ENCODE measurements around the gene UBQLN1. TPM values are rescaled to one million over a fixed set of nuclear protein-coding genes. Genes with fewer than 3 reads are reported as not detected.

UBQLN1 gene
- total and polyA plus RNA-seq, 9 of the 15 experiments (the other 6 are each of a cell fraction or from before 2014, with no cell fraction given): 7.5 to 120 (median 52.8) TPM

DNA sequence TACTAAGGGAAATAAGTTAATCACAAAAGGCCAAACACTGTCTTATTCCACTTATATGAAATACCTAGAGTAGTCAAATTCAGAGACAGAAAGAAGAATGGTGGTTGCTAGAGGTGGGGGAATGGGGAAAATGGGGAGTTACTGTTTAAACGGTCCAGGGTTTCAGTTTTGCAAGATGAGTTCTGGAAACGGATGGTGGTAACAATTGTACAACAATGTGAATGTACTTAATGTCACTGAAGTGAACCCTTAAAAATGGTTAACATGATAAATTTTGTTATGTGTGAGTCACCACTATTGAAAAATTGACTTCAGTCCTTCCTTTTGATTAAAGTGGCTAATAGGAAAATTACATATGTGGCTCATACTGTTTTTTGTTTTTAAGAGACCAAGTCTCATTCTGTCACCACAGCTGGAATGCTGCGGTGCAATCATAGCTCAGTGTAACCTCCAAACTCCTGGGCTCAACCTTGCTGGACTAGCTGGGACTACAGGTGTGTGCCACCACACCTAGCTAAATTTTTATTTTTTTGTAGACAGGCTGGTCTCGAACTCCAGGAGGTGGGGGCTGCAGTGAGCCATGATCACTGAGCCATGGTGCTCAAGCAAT lies 8.7 kb downstream of the UBQLN1 start:
- Histone ChIP-seq H3K9me1 (ENCODE audit: control insufficient read depth, insufficient read depth, low read length) (no peaks in the 10 kb centered on the region), H3K27me3 (ENCODE audit: control insufficient read depth in 2 of 2, insufficient read depth in 2 of 2, low read length in 2 of 2) (no peaks in the 10 kb centered on the region), H3K4me1 (replicated peaks in 1 of 2; ENCODE audit: control insufficient read depth in 2 of 2, insufficient read depth in 2 of 2, low read length in 2 of 2) (peaks cover 0 to 3% of the 10 kb centered on the region in 2 experiments; a peak in 2 of 5 replicates), H3K4me2 (ENCODE audit: insufficient read depth, low read length) (no peak overlapping the region), H3K9me3 (replicated peaks; ENCODE audit: control insufficient read depth, insufficient read depth, low read depth, low read length) (no peaks in the 10 kb centered on the region), H3K4me3 (no peak overlapping the region), H3K36me3 (ENCODE audit: control insufficient read depth, insufficient read depth, low read length) (peaks cover 19% of the 10 kb centered on the region), H2AFZ (ENCODE audit: low read depth, low read length) (no peak overlapping the region), H3K9ac (ENCODE audit: insufficient read depth in 1 of 2, low read depth in 2 of 2, low read length in 2 of 2) (no peak overlapping the region), H3K79me2 (ENCODE audit: control insufficient read depth, insufficient read depth, low read length) (peaks cover 99% of the 10 kb centered on the region), H3K27ac (ENCODE audit: extremely low read depth, low read depth, low read length) (no peak overlapping the region), H4K20me1 (replicated peaks; ENCODE audit: control insufficient read depth, insufficient read depth, low read length) (peaks cover 22% of the 10 kb centered on the region)
- intact Hi-C loops (cut with micrococcal nuclease) (no loop called here), in situ Hi-C loops (cut with MboI) (no loop called here)
- ChIA-PET CTCF (ENCODE audit: low intra/inter-chr PET ratio) (no interaction called here), POLR2A (interaction anchor here (0.6 to 1.7 kb wide), 4 partner anchors 9 to 709 kb away, joined by 3 to 5 read pairs (median 5); partner anchors contain the start of gene UBQLN1)
- 67% methylated on average over 4 of the region's 4 CpGs for WGBS (ENCODE audit: insufficient coverage, low coverage, missing lambda C conversion rate)
- FAIRE-seq: no peak
- TF ChIP-seq, protein P1, sequence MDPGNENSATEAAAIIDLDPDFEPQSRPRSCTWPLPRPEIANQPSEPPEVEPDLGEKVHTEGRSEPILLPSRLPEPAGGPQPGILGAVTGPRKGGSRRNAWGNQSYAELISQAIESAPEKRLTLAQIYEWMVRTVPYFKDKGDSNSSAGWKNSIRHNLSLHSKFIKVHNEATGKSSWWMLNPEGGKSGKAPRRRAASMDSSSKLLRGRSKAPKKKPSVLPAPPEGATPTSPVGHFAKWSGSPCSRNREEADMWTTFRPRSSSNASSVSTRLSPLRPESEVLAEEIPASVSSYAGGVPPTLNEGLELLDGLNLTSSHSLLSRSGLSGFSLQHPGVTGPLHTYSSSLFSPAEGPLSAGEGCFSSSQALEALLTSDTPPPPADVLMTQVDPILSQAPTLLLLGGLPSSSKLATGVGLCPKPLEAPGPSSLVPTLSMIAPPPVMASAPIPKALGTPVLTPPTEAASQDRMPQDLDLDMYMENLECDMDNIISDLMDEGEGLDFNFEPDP (CRISPR knock-in tag; IDR thresholded peaks at IDR 0.05): no peak
- TF ChIP-seq COPS2 (conservative IDR thresholded peaks at IDR 0.05) (no peak), HDAC1 (IDR thresholded peaks at IDR 0.05) (no peak), JUND (IDR thresholded peaks at IDR 0.05; ENCODE audit: borderline replicate concordance, low read depth, low read length) (no peak), JUND (tag; IDR thresholded peaks at IDR 0.05; ENCODE audit: borderline replicate concordance, low read depth, low read length) (no peak), PTBP1 (IDR thresholded peaks at IDR 0.05; ENCODE audit: low read depth, low read length) (no peak), FOXP1 (CRISPR knock-in tag; IDR thresholded peaks at IDR 0.05) (no peak), POLR2H (tag; IDR thresholded peaks at IDR 0.05; ENCODE audit: low read depth) (no peak), SLC30A9 (CRISPR knock-in tag; IDR thresholded peaks at IDR 0.05) (no peak)
- no TSS peak for BruUV-seq (replicated peaks)
- ATAC-seq: no peak
- no peak for DNase-seq (ENCODE audit: extremely low read depth in 1 of 4, low spot score in 3 of 4)

Measured in K562 (cell line).